ENCODE results near the gene PFN2. TPM values are rescaled to one million over a fixed set of nuclear protein-coding genes. Genes with fewer than 3 reads are reported as not detected.
"Not testable (repeated sequence)": the region's sequence is repeated elsewhere in the genome, so short reads cannot be mapped to it uniquely, and the experiment has no call there.

The PFN2 gene
- total RNA-seq, 1 donor from 2014 or later = 49.4 TPM

DNA sequence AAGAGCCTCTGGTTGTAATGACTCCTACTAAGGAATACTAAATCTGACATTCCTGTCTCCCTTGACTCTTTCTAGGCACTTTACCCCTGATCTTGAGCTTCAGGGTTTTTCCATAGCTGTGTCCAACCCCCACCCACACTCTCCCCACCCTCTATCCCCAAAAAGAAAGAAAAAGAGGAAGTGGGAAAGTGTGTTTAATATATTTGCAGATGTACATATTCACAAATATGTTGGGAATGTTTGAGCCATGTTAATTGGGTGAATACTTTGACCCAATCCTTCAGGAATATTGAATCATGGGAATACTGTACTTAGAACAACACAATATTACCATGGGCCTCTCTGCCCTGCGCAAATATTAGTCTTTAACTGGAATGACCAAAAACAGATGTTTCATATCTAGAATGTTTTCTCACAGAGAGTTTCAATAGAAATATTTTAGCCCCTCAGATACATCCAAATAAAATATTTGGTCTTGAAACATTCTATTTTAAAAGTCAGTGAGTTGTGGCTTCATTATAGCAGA, 19.8 kb upstream of the PFN2 start:
- no peak for TF ChIP-seq POLR2A (IDR thresholded peaks at IDR 0.05)
- no peaks in the 10 kb centered on the region for H3K36me3 ChIP-seq
- no peaks in the 10 kb centered on the region for H3K4me1 ChIP-seq
- intact Hi-C loops (cut with DNase I) = no loop called here
- H3K27me3 ChIP-seq = no peaks in the 10 kb centered on the region
- H3K27ac ChIP-seq = no peak overlapping the region
- no peak for DNase-seq (ENCODE audit: extremely low spot score in 2 of 2)
- no peaks in the 10 kb centered on the region for H3K9me3 ChIP-seq
- H3K4me3 ChIP-seq = no peak overlapping the region

DNA sequence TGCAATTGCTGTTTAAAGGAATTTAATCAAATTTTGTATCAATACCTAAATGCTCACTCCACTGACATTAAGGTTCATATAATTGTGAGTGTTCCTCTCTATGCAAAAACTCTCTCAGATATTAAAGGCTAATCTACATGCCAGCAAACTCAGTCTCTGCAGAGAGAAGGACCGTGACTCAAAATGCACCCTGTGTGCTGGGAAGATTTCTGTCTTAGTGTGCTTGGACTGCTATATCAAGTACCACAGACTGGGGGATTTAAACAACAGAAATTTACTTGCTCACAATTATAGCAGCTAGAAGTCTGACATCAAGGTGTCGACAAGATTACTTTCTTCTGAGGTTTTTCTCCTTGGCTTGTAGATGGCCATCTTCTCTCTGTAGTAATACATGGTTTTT, 18.6 kb upstream of the PFN2 start:
- H3K4me1 ChIP-seq = no peaks in the 10 kb centered on the region
- H3K36me3 ChIP-seq = no peaks in the 10 kb centered on the region
- intact Hi-C loops (cut with DNase I) = no loop called here
- H3K9me3 ChIP-seq = no peaks in the 10 kb centered on the region
- H3K27ac ChIP-seq = no peak overlapping the region
- no peak for DNase-seq (ENCODE audit: extremely low spot score in 2 of 2)
- TF ChIP-seq POLR2AphosphoS5 (IDR thresholded peaks at IDR 0.05; ENCODE audit: insufficient read depth in 1 of 2, low read depth in 1 of 2) (no peak), POLR2A (IDR thresholded peaks at IDR 0.05) (no peak)
- TF ChIP-seq, protein P1, sequence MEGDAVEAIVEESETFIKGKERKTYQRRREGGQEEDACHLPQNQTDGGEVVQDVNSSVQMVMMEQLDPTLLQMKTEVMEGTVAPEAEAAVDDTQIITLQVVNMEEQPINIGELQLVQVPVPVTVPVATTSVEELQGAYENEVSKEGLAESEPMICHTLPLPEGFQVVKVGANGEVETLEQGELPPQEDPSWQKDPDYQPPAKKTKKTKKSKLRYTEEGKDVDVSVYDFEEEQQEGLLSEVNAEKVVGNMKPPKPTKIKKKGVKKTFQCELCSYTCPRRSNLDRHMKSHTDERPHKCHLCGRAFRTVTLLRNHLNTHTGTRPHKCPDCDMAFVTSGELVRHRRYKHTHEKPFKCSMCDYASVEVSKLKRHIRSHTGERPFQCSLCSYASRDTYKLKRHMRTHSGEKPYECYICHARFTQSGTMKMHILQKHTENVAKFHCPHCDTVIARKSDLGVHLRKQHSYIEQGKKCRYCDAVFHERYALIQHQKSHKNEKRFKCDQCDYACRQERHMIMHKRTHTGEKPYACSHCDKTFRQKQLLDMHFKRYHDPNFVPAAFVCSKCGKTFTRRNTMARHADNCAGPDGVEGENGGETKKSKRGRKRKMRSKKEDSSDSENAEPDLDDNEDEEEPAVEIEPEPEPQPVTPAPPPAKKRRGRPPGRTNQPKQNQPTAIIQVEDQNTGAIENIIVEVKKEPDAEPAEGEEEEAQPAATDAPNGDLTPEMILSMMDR (IDR thresholded peaks at IDR 0.05) = no peak
- no peak overlapping the region for H3K4me3 ChIP-seq
- no peaks in the 10 kb centered on the region for H3K27me3 ChIP-seq

DNA sequence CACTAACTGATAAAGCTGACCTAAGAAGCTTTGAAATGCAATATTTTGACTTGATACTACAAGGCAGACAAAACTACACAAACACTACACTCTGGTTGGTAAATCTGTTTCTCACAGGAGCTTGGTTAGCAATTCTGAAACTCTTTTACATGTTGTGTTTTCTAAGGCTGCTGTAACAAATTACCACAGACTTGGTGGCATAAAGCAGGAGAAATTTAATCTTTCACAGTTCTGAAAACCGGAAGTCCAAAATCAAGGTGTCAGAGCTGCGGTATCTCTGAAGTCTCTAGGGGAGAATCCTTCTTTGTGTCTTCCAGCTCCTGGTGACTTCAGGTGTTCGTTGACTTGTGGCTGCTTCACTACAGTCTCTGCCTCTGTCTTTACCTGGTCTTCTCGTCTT, 12.9 kb upstream of the PFN2 start:
- no peaks in the 10 kb centered on the region for H3K9me3 ChIP-seq
- no peaks in the 10 kb centered on the region for H3K27me3 ChIP-seq
- TF ChIP-seq POLR2AphosphoS5 (IDR thresholded peaks at IDR 0.05; ENCODE audit: insufficient read depth in 1 of 2, low read depth in 1 of 2) = no peak
- no peak for TF ChIP-seq POLR2A (IDR thresholded peaks at IDR 0.05)
- TF ChIP-seq, protein P1 (IDR thresholded peaks at IDR 0.05) = no peak
- no peak overlapping the region for H3K4me3 ChIP-seq
- no peak overlapping the region for H3K27ac ChIP-seq
- no peaks in the 10 kb centered on the region for H3K36me3 ChIP-seq
- H3K4me1 ChIP-seq = no peaks in the 10 kb centered on the region
- intact Hi-C loops (cut with DNase I) = no loop called here
- no peak for DNase-seq (ENCODE audit: extremely low spot score in 2 of 2)

DNA sequence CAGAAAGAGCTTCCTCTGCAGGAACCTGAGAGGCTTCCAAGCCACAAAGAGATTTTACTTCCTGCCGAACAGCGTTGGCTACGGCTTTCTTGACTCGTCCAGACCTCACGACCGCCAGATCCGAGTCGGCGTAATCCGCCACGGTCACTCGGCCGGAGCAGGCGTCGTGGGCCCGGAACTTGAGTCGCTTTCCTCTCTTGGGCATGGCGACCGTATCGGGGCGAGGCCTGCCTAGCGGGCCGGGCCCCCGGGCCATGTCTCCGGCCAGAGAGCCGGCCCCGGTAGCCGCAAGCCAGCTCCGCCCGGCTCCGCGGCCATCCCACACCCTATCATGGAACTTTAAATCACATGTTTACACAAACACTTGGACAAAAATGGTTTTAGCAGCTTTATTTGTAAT, 12.4 kb upstream of the PFN2 start:
- H3K4me1 ChIP-seq; H3K27ac ChIP-seq; intact Hi-C loops (cut with DNase I); H3K4me3 ChIP-seq; H3K36me3 ChIP-seq; H3K9me3 ChIP-seq; H3K27me3 ChIP-seq; DNase-seq (ENCODE audit: extremely low spot score in 2 of 2): not testable (repeated sequence)

DNA sequence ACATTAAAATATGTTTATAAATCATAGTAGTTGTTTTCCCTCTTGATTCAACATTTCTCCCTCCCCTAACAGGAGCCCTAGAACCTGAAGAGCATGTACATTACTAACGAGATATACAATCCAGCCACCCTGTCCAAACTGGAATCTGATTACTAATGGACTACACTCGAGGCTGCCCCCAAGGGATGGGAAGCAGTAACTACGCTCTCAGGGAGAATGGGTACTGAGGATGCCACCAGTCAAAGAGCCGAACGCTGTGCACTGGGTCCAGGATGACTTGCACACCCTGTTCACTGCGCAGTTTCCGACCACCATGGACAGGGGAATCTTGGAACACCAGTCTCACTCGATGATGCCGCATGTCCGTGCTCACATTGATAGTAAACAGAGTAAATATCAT, 11.3 kb upstream of the PFN2 start:
- DNase-seq (ENCODE audit: extremely low spot score in 2 of 2) = not testable (repeated sequence)

DNA sequence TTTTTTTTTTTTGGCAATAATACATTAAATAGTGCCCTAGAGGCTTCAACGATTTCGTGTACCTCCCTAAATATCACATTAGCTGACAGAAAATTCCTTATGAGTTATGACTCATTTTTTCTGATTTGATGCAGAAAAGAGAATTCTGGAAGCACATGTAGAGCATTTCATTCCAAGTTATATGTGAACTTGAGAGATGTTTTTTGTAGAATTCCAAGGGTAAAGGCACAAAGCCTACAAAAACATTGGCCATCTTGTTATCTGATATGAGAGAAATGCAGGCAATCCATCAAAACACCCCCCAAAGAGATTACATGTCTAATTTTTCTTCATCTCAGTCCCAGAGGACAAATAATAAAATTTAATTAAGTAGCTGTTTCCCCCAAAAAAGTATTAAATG, 6.7 kb upstream of the PFN2 start:
- Histone ChIP-seq H3K9me3 (no peaks in the 10 kb centered on the region), H3K4me3 (no peak overlapping the region), H3K27me3 (no peaks in the 10 kb centered on the region), H3K4me1 (no peaks in the 10 kb centered on the region), H3K27ac (no peak overlapping the region), H3K36me3 (no peaks in the 10 kb centered on the region)
- TF ChIP-seq POLR2AphosphoS5 (IDR thresholded peaks at IDR 0.05; ENCODE audit: insufficient read depth in 1 of 2, low read depth in 1 of 2) = no peak
- no peak for TF ChIP-seq POLR2A (IDR thresholded peaks at IDR 0.05)
- TF ChIP-seq, protein P1 (IDR thresholded peaks at IDR 0.05) = no peak
- intact Hi-C loops (cut with DNase I) = loop anchor here (10.0 kb wide), 1 partner anchor 427 kb away; the partner anchor contains the start of gene TSC22D2
- DNase-seq (ENCODE audit: extremely low spot score in 2 of 2) = no peak

More for the DNA sequence above, 11.3 kb upstream of the PFN2 start:
- H3K27me3 ChIP-seq; H3K9me3 ChIP-seq; H3K36me3 ChIP-seq; H3K4me1 ChIP-seq; H3K27ac ChIP-seq; intact Hi-C loops (cut with DNase I); H3K4me3 ChIP-seq: not testable (repeated sequence)

DNA sequence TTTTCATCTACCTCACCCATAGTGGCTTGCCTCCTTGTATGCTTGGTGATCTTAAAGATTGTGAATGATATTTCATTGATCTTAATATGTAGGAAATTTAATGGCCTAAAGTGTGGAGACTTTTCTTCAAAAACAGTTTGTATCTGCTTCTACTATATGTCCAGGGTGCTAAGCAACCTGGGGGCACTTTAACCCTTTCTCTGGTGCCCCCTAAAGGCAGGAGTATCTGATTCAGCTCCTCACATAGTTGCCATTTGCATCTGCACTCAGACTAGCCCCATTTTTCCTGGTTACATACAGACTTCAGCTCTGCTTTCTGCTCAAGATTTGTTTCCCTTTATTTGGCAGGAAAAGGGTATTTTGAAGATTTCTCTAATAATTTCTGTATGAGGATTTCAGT, 5.2 kb upstream of the PFN2 start:
- no peak for TF ChIP-seq POLR2A (IDR thresholded peaks at IDR 0.05)
- no peak for TF ChIP-seq POLR2AphosphoS5 (IDR thresholded peaks at IDR 0.05; ENCODE audit: insufficient read depth in 1 of 2, low read depth in 1 of 2)
- TF ChIP-seq, protein P1 (IDR thresholded peaks at IDR 0.05) = no peak
- intact Hi-C loops (cut with DNase I) = loop anchor here (10.0 kb wide), 1 partner anchor 429 kb away; the partner anchor contains the start of gene TSC22D2
- no peak for DNase-seq (ENCODE audit: extremely low spot score in 2 of 2)

More for the DNA sequence above, 5.2 kb upstream of the PFN2 start:
- Histone ChIP-seq H3K36me3 (no peaks in the 10 kb centered on the region), H3K27ac (no peak overlapping the region), H3K4me1 (peaks cover 5% of the 10 kb centered on the region), H3K9me3 (no peaks in the 10 kb centered on the region), H3K4me3 (no peak overlapping the region), H3K27me3 (no peaks in the 10 kb centered on the region)
